Astrocyte (in vitro differentiated cells and primary cell): Measurements from ENCODE around the gene SRBD1. TPM values are rescaled to one million over a fixed set of nuclear protein-coding genes. Genes with fewer than 3 reads are reported as not detected.

Experiments
- DNase-seq: peaks from one replicate; pipeline ENCODE4 v3.0.0-alpha.2; 2010; ENCODE audit warnings: low read depth
- FAIRE-seq: peaks from 2 replicates; lab custom pipeline; 2011; peaks lifted over from hg19 to GRCh38; lab: Jason Lieb, UNC
- H2AFZ ChIP-seq: 2 replicates; pipeline ENCODE4 v1.6.0; 2012; ENCODE audit warnings: low read depth, low read length, inconsistent platforms
- H3K27ac ChIP-seq: 2 replicates; pipeline ENCODE4 v1.5.1; 2011; ENCODE audit warnings: low read depth, low read length, inconsistent platforms
- H3K27me3 ChIP-seq: 2 replicates; pipeline ENCODE4 v1.6.0; 2011; ENCODE audit warnings: low read length, inconsistent platforms; ENCODE audit not compliant: insufficient read depth
- H3K36me3 ChIP-seq: 2 replicates; pipeline ENCODE4 v1.5.1; 2011; ENCODE audit warnings: low read length, inconsistent platforms; ENCODE audit not compliant: insufficient read depth
- H3K4me1 ChIP-seq: 2 replicates; pipeline ENCODE4 v1.5.1; 2011; ENCODE audit warnings: low read length, inconsistent platforms; ENCODE audit not compliant: insufficient read depth
- H3K4me2 ChIP-seq: 2 replicates; pipeline ENCODE4 v1.6.0; 2012; ENCODE audit warnings: low read length, inconsistent platforms
- H3K4me3 ChIP-seq: 2 replicates; pipeline ENCODE4 v1.5.1; 2011; ENCODE audit warnings: low read depth, mild to moderate bottlenecking, low read length, inconsistent platforms; ENCODE audit not compliant: insufficient read depth
- H3K79me2 ChIP-seq: 2 replicates; pipeline ENCODE4 v1.6.0; 2012; ENCODE audit warnings: mild to moderate bottlenecking, low read length, inconsistent platforms; ENCODE audit not compliant: insufficient read depth
- H3K9ac ChIP-seq: 2 replicates; pipeline ENCODE4 v1.6.0; 2012; ENCODE audit warnings: mild to moderate bottlenecking, low read length, inconsistent platforms
- H3K9me3 ChIP-seq: 2 replicates; pipeline ENCODE4 v1.5.1; 2012; ENCODE audit warnings: low read depth, mild to moderate bottlenecking, low read length, inconsistent platforms; ENCODE audit not compliant: insufficient read depth
- H4K20me1 ChIP-seq: 2 replicates; pipeline ENCODE4 v1.6.0; 2012; ENCODE audit warnings: low read length, inconsistent platforms; ENCODE audit not compliant: insufficient read depth
- H3K27ac Mint-ChIP-seq: one replicate; pipeline ENCODE4 v1.8.0; 2021; ENCODE audit warnings: mild to moderate bottlenecking, mixed read lengths; ENCODE audit not compliant: unreplicated experiment
- H3K27me3 Mint-ChIP-seq: one replicate; pipeline ENCODE4 v1.8.0; 2021; ENCODE audit warnings: low read depth, mixed read lengths; ENCODE audit not compliant: unreplicated experiment
- H3K36me3 Mint-ChIP-seq: one replicate; pipeline ENCODE4 v1.8.0; 2021; ENCODE audit warnings: low read depth, mixed read lengths; ENCODE audit not compliant: unreplicated experiment
- H3K4me1 Mint-ChIP-seq: one replicate; pipeline ENCODE4 v1.8.0; 2021; ENCODE audit warnings: low read depth, mixed read lengths; ENCODE audit not compliant: unreplicated experiment
- H3K4me3 Mint-ChIP-seq: one replicate; pipeline ENCODE4 v1.8.0; 2021; ENCODE audit warnings: mild to moderate bottlenecking, moderate library complexity, mixed read lengths; ENCODE audit not compliant: unreplicated experiment
- H3K9me3 Mint-ChIP-seq: one replicate; pipeline ENCODE4 v1.8.0; 2021; ENCODE audit warnings: mild to moderate bottlenecking, mixed read lengths; ENCODE audit not compliant: unreplicated experiment
- EZH2 ChIP-seq: IDR thresholded peaks from 2 replicates; pipeline ENCODE4 v1.6.1; 2012; ENCODE audit warnings: mild to moderate bottlenecking, low read length, inconsistent platforms; ENCODE audit not compliant: insufficient read depth
- total RNA-seq: library from RNA; stranded (reverse); gene quantifications from 2 replicates; pipeline ENCODE4 v1.2.1, GENCODE V29; 2021
- TF ChIP-seq, protein P1 (sequence below): IDR thresholded peaks from 2 replicates; pipeline ENCODE4 v1.5.1; 2011; ENCODE audit warnings: low read depth, mild to moderate bottlenecking, inconsistent platforms, low read length, moderate library complexity; ENCODE audit not compliant: insufficient read depth

Gene SRBD1
- total RNA-seq, 1 donor from 2014 or later: 9.3 TPM

DNA sequence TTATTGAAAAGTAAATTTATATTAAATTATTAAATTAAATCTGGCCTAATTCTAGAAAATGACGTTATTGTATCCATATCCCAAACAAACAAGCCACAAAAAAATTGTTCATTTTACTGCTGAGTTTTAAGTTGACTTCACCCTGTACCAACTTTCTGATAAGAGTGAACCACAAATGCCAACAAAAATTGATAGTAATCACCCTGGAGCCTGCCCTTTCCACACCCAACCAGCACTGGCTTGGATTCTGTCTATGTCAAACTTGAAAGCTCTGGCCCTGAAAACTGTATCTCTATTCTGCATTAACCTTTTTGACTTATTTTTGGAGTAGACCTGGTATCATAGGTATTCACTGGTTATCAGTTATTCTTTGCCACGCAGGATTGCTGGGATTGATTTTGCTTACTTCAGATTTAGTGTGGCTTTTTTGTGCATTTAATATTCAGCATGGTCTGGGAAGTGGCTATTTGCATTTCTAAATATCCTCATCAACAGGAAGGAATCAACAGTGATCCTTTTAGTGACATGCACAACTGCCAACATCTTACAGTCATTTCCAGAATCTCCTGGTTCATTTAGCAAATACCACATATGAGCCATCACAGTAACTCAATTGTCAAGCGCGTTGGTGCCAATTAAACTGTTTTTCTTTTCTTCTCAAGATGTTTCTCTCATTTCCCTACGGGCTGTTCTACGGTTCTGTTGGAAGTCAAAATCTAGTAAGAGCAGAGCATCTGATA is 11.4 kb upstream of the SRBD1 start:
- H3K27me3 Mint-ChIP-seq: peaks cover 30% of the 10 kb centered on the region
- no peak for TF ChIP-seq EZH2
- TF ChIP-seq, protein P1, sequence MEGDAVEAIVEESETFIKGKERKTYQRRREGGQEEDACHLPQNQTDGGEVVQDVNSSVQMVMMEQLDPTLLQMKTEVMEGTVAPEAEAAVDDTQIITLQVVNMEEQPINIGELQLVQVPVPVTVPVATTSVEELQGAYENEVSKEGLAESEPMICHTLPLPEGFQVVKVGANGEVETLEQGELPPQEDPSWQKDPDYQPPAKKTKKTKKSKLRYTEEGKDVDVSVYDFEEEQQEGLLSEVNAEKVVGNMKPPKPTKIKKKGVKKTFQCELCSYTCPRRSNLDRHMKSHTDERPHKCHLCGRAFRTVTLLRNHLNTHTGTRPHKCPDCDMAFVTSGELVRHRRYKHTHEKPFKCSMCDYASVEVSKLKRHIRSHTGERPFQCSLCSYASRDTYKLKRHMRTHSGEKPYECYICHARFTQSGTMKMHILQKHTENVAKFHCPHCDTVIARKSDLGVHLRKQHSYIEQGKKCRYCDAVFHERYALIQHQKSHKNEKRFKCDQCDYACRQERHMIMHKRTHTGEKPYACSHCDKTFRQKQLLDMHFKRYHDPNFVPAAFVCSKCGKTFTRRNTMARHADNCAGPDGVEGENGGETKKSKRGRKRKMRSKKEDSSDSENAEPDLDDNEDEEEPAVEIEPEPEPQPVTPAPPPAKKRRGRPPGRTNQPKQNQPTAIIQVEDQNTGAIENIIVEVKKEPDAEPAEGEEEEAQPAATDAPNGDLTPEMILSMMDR: no peak
- Histone ChIP-seq H3K9ac (no peak overlapping the region), H3K36me3 (no peaks in the 10 kb centered on the region), H4K20me1 (no peaks in the 10 kb centered on the region), H3K79me2 (no peaks in the 10 kb centered on the region), H3K4me1 (no peaks in the 10 kb centered on the region), H3K9me3 (no peaks in the 10 kb centered on the region), H3K27me3 (peaks cover 15% of the 10 kb centered on the region), H2AFZ (no peak overlapping the region), H3K4me2 (no peak overlapping the region), H3K27ac (no peak overlapping the region), H3K4me3 (no peak overlapping the region)
- DNase-seq: no peak
- FAIRE-seq: no peak
- no peak overlapping the region for H3K27ac Mint-ChIP-seq
- peaks cover 1% of the 10 kb centered on the region for H3K4me1 Mint-ChIP-seq
- no peaks in the 10 kb centered on the region for H3K9me3 Mint-ChIP-seq
- no peak overlapping the region for H3K4me3 Mint-ChIP-seq
- H3K36me3 Mint-ChIP-seq: no peaks in the 10 kb centered on the region

DNA sequence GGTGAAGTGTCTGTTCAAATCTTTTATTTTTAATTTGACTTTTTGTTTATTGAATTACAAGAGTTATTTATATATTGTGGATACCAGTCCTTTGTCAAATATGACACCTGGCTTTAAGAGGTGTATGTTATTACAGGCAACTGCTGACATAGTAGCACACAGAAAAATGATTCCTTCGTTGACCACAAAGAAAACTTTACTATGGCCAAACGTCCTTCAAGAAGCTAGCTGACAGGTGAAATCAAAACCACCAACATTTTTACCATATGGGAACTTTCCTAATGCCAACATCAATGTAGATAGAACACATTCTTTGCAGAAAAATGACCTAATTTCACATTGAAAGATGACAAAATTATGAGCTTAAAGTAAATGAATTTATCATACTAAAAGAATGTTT is 6.4 kb upstream of the SRBD1 start:
- H3K9me3 Mint-ChIP-seq: no peaks in the 10 kb centered on the region
- Histone ChIP-seq H3K27ac (no peak overlapping the region), H3K36me3 (no peaks in the 10 kb centered on the region), H3K4me3 (no peak overlapping the region), H4K20me1 (no peaks in the 10 kb centered on the region), H2AFZ (no peak overlapping the region), H3K27me3 (no peaks in the 10 kb centered on the region), H3K4me1 (no peaks in the 10 kb centered on the region), H3K79me2 (no peaks in the 10 kb centered on the region), H3K9me3 (no peaks in the 10 kb centered on the region), H3K9ac (no peak overlapping the region), H3K4me2 (no peak overlapping the region)
- no peak overlapping the region for H3K27ac Mint-ChIP-seq
- no peaks in the 10 kb centered on the region for H3K4me1 Mint-ChIP-seq
- peaks cover 10% of the 10 kb centered on the region for H3K27me3 Mint-ChIP-seq
- FAIRE-seq (no peak), DNase-seq (peak; percentile 10)
- no peak overlapping the region for H3K4me3 Mint-ChIP-seq
- no peaks in the 10 kb centered on the region for H3K36me3 Mint-ChIP-seq
- TF ChIP-seq, protein P1: no peak
- no peak for TF ChIP-seq EZH2

GRCh38 chr2:45616658-45617411 is 5.8 kb upstream of the SRBD1 start:
- no peak overlapping the region for H3K27ac ChIP-seq
- no peak overlapping the region for H3K9ac ChIP-seq
- no peaks in the 10 kb centered on the region for H3K27me3 ChIP-seq
- H3K4me1 Mint-ChIP-seq: no peaks in the 10 kb centered on the region
- no peaks in the 10 kb centered on the region for H3K79me2 ChIP-seq
- H3K4me2 ChIP-seq: no peak overlapping the region
- no peaks in the 10 kb centered on the region for H4K20me1 ChIP-seq
- TF ChIP-seq, protein P1: no peak
- TF ChIP-seq EZH2: no peak
- peaks cover 9% of the 10 kb centered on the region for H3K27me3 Mint-ChIP-seq
- FAIRE-seq (no peak), DNase-seq (peak; percentile 65)
- no peak overlapping the region for H3K27ac Mint-ChIP-seq
- no peak overlapping the region for H3K4me3 Mint-ChIP-seq
- H3K36me3 ChIP-seq: no peaks in the 10 kb centered on the region
- no peaks in the 10 kb centered on the region for H3K9me3 Mint-ChIP-seq
- H2AFZ ChIP-seq: no peak overlapping the region
- no peaks in the 10 kb centered on the region for H3K9me3 ChIP-seq
- H3K4me3 ChIP-seq: no peak overlapping the region
- no peaks in the 10 kb centered on the region for H3K36me3 Mint-ChIP-seq
- no peaks in the 10 kb centered on the region for H3K4me1 ChIP-seq
